Peyer's patch (tissue), 4 donors: ENCODE measurements around the gene RIMKLB.
A peak's percentile ranks its signal among the peaks of the same experiment; 100 is the strongest.

Experiments
- CTCF ChIP-seq, 6 experiments: fragments of 450-650 bp in 4 of 6; fragments of 200-600 bp in 2 of 6; sonication (generic) in 1 of 6; IDR thresholded peaks; one replicate each; pipeline ENCODE4 v1.5.1; 2017 to 2019; ENCODE audit warnings: antibody characterized with exemption in 6 of 6, mild to moderate bottlenecking in 3 of 6, moderate library complexity in 1 of 6
- POLR2A ChIP-seq, 2 donors: fragments of 450-650 bp; IDR thresholded peaks; one replicate each; pipeline ENCODE4 v1.5.1; 2017; ENCODE audit warnings: antibody characterized with exemption in 2 of 2, mild to moderate bottlenecking in 2 of 2, moderate library complexity in 2 of 2

GRCh38 chr12:8823565-8824300, 125.9 kb downstream of the RIMKLB start:
- TF ChIP-seq POLR2A (IDR thresholded peaks at IDR 0.05) (no peak), CTCF (IDR thresholded peaks at IDR 0.05) (peak in 5 of 6 experiments; percentile 12 to 56 (median 41))
